K562 (cell line): Measurements from ENCODE around the gene AQP2. TPM values are rescaled to one million over a fixed set of nuclear protein-coding genes. Genes with fewer than 3 reads are reported as not detected.

ENCODE experiments used
- CTCFL ChIP-seq: IDR thresholded peaks from 2 replicates; pipeline ENCODE4 v1.6.1; 2011; ENCODE audit warnings: borderline replicate concordance, low read depth, mild to moderate bottlenecking, moderate library complexity, low read length; ENCODE audit not compliant: insufficient read depth, poor library complexity, severe bottlenecking
- FOSL1 ChIP-seq: fragments of 200-800 bp; sonication (Bioruptor generic); conservative IDR thresholded peaks from 2 replicates; pipeline ENCODE4 v1.6.1; 2016; ENCODE audit warnings: missing genetic modification characterization, missing compliant biosample characterization
- HDAC2 ChIP-seq: fragments of 450-650 bp; IDR thresholded peaks from 2 replicates; pipeline ENCODE4 v1.6.1; 2016; ENCODE audit warnings: mild to moderate bottlenecking
- LCOR ChIP-seq: sonication (generic); formaldehyde crosslinking; IDR thresholded peaks from 2 replicates; pipeline ENCODE4 v1.8.0; 2022; ENCODE audit warnings: mild to moderate bottlenecking, missing genetic modification reagents
- MCM5 ChIP-seq: fragments of 450-650 bp; IDR thresholded peaks from 2 replicates; pipeline ENCODE4 v1.6.1; 2016; ENCODE audit warnings: low read depth
- MEIS2 ChIP-seq: fragments of 450-650 bp; IDR thresholded peaks from 2 replicates; pipeline ENCODE4 v1.6.1; 2014; ENCODE audit warnings: mild to moderate bottlenecking; ENCODE audit not compliant: partially characterized antibody
- NCOA4 ChIP-seq: fragments of 450-650 bp; IDR thresholded peaks from 2 replicates; pipeline ENCODE4 v1.6.1; 2018; ENCODE audit warnings: mild to moderate bottlenecking; ENCODE audit not compliant: partially characterized antibody
- PRDM10 ChIP-seq: fragments of 450-650 bp; IDR thresholded peaks from 2 replicates; pipeline ENCODE4 v1.6.1; 2018; ENCODE audit not compliant: partially characterized antibody
- TGIF2 ChIP-seq: sonication (generic); formaldehyde crosslinking; IDR thresholded peaks from 2 replicates; pipeline ENCODE4 v1.8.1; 2022; ENCODE audit warnings: mild to moderate bottlenecking, missing genetic modification reagents, moderate library complexity
- ZBTB7A ChIP-seq: IDR thresholded peaks from 2 replicates; pipeline ENCODE4 v1.6.1; 2011; ENCODE audit warnings: low read depth, mild to moderate bottlenecking, low read length, moderate library complexity, borderline replicate concordance; ENCODE audit not compliant: control insufficient read depth
- ZNF609 ChIP-seq: sonication (generic); formaldehyde crosslinking; IDR thresholded peaks from 2 replicates; pipeline ENCODE4 v1.8.1; 2023; ENCODE audit warnings: missing genetic modification reagents, mild to moderate bottlenecking, borderline replicate concordance
- polyA plus RNA-seq, 8 experiments: library from polyadenylated mRNA; depleted of rRNA in 4 of 8; stranded (reverse) in 5 of 8; unstranded in 3 of 8; fragments of >200 nt; fragmentation: Nextera tagmentation in 2 of 8; fragmentation: Illumina TruSeq in 1 of 8; extraction: Ambion mirVana in 2 of 8; extraction: Trizol in 1 of 8; gene quantifications; 2 replicates each; pipeline versions ENCODE4 v1.2.1 to v1.2.3, GENCODE V29; 2011 to 2014; ENCODE audit warnings: inconsistent platforms in 1 of 8, missing spikeins in 1 of 8
- total RNA-seq, 7 experiments: library from RNA; depleted of rRNA in 6 of 7; stranded (reverse); fragments of >200 nt in 6 of 7; fragmentation: Illumina TruSeq in 2 of 7; extraction: Trizol in 2 of 7; gene quantifications; 2 replicates each; pipeline versions ENCODE4 v1.2.1 to v1.2.3, GENCODE V29; 2011 to 2021; ENCODE audit warnings: low replicate concordance in 1 of 7

The AQP2 gene
- total and polyA plus RNA-seq, 9 of the 15 experiments (the other 6 are each of a cell fraction or from before 2014, with no cell fraction given) = not detected

GRCh38 chr12:49902399-49903350, 47.9 kb upstream of the AQP2 start (continued):
- TF ChIP-seq PRDM10 (peak; percentile 47), ZNF609 (CRISPR knock-in tag) (no peak), ZBTB7A (peak; percentile 28; the same call in 1 of the 2 replicates), TGIF2 (CRISPR knock-in tag) (no peak), HDAC2 (no peak), LCOR (CRISPR knock-in tag) (no peak), FOSL1 (tag) (no peak), CTCFL (peak; percentile 46), MEIS2 (no peak), MCM5 (no peak), NCOA4 (no peak)
- TF ChIP-seq, all 486 proteins: peak for 7
